Activated CD4-positive, CD25-positive, alpha-beta regulatory T cell (primary cell): Measurements from ENCODE around the gene RPL27A.

Experiments
- DNase-seq, 4 experiments: peaks; one replicate each; lab custom pipeline; 2025; lab: John Stamatoyannopoulos, UW

RPL27A gene

GRCh38 chr11:8699903-8700302 is 17.3 kb downstream of the RPL27A start:
- no peak for DNase-seq

GRCh38 chr11:8701891-8702597 is 19.5 kb downstream of the RPL27A start:
- no peak for DNase-seq

GRCh38 chr11:8702598-8702915 is 20.0 kb downstream of the RPL27A start:
- DNase-seq, result no peak

- no peak for DNase-seq
Observed at GRCh38 chr11:8704136-8704535, 21.5 kb downstream of the RPL27A start.

- no peak for DNase-seq
Observed at GRCh38 chr11:8705146-8705545, 22.6 kb downstream of the RPL27A start.

GRCh38 chr11:8706673-8707432 is 24.3 kb downstream of the RPL27A start:
- DNase-seq, result no peak

- DNase-seq, result no peak
Observed at GRCh38 chr11:8707541-8708191, 25.1 kb downstream of the RPL27A start.

GRCh38 chr11:8709002-8709672 is 26.5 kb downstream of the RPL27A start:
- DNase-seq, result no peak

GRCh38 chr11:8709777-8710176 is 27.2 kb downstream of the RPL27A start:
- DNase-seq, result no peak

- DNase-seq, result no peak
Observed at GRCh38 chr11:8711895-8712442, 29.4 kb downstream of the RPL27A start.

GRCh38 chr11:8712506-8712905 is 29.9 kb downstream of the RPL27A start:
- no peak for DNase-seq

GRCh38 chr11:8713760-8714454 is 31.3 kb downstream of the RPL27A start:
- no peak for DNase-seq

GRCh38 chr11:8714622-8715225 is 32.1 kb downstream of the RPL27A start:
- DNase-seq, result no peak

GRCh38 chr11:8715501-8715900 is 32.9 kb downstream of the RPL27A start:
- no peak for DNase-seq

GRCh38 chr11:8717544-8717875 is 34.9 kb downstream of the RPL27A start:
- DNase-seq, result no peak

GRCh38 chr11:8717876-8718753 is 35.5 kb downstream of the RPL27A start:
- no peak for DNase-seq

- no peak for DNase-seq
Observed at GRCh38 chr11:8719211-8719649, 36.6 kb downstream of the RPL27A start.

GRCh38 chr11:8719721-8720120 is 37.1 kb downstream of the RPL27A start:
- DNase-seq, result no peak

- no peak for DNase-seq
Observed at GRCh38 chr11:8720352-8720751, 37.8 kb downstream of the RPL27A start.

GRCh38 chr11:8720868-8721608 is 38.4 kb downstream of the RPL27A start:
- DNase-seq, result no peak
